NB4 (cell line): ENCODE results near the gene GTF2B.

Source experiments
- MYC ChIP-seq: IDR thresholded peaks from 2 replicates; pipeline ENCODE4 v1.6.1; 2011; ENCODE audit warnings: low read depth, low read length
- POLR2A ChIP-seq: IDR thresholded peaks from 2 replicates; pipeline ENCODE4 v1.6.1; 2011; ENCODE audit warnings: mild to moderate bottlenecking; ENCODE audit not compliant: insufficient read length; ENCODE audit errors: extremely low read depth
- TF ChIP-seq, protein P1 (sequence below): IDR thresholded peaks from one replicate; pipeline ENCODE4 v1.5.1; 2012; ENCODE audit warnings: low read depth, low read length

DNA sequence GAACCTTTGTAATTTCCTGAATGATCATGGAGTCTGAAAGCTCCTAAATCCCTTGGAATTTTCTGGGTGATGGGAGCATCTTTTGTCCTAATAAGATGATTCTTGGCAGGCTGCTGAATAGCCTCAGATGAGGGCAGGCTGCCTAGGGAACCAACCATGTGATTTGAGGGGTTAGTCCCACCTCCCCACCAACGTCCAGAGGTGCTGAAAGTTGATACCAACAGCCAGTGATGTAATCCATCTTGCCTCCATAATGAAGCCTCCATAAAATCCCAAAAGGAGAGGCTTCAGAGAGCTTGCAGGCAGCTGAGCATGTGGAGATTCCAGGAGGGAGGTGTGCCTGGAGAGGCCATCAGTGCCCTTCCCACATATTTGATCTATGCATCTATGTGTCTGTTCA lies 43.7 kb downstream of the GTF2B start:
- TF ChIP-seq, protein P1, sequence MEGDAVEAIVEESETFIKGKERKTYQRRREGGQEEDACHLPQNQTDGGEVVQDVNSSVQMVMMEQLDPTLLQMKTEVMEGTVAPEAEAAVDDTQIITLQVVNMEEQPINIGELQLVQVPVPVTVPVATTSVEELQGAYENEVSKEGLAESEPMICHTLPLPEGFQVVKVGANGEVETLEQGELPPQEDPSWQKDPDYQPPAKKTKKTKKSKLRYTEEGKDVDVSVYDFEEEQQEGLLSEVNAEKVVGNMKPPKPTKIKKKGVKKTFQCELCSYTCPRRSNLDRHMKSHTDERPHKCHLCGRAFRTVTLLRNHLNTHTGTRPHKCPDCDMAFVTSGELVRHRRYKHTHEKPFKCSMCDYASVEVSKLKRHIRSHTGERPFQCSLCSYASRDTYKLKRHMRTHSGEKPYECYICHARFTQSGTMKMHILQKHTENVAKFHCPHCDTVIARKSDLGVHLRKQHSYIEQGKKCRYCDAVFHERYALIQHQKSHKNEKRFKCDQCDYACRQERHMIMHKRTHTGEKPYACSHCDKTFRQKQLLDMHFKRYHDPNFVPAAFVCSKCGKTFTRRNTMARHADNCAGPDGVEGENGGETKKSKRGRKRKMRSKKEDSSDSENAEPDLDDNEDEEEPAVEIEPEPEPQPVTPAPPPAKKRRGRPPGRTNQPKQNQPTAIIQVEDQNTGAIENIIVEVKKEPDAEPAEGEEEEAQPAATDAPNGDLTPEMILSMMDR: no peak
- no peak for TF ChIP-seq POLR2A
- TF ChIP-seq MYC: no peak
